ENCODE results near the gene PLCH2.

DNA sequence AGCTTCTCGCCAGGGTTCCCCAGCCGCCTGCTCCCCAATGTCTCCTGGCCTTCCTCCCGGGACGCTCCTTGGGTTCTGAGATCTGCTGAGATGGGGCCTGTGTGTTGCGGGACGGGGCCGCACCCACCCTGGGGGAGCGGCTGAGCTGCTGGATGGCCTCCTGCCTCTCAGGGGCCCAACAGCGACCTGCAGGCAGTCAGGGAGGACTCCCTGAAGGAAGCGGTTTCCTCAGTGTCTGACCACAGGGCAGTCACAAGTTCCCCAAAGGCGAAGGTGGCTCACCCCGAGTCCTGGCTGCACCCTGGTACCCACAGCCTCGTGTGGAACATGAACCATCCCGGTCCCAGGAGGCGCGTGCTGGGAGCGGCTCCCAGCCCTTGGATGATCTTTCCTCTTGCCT, 18.6 kb upstream of the PLCH2 start:
- TF ChIP-seq, protein P1, sequence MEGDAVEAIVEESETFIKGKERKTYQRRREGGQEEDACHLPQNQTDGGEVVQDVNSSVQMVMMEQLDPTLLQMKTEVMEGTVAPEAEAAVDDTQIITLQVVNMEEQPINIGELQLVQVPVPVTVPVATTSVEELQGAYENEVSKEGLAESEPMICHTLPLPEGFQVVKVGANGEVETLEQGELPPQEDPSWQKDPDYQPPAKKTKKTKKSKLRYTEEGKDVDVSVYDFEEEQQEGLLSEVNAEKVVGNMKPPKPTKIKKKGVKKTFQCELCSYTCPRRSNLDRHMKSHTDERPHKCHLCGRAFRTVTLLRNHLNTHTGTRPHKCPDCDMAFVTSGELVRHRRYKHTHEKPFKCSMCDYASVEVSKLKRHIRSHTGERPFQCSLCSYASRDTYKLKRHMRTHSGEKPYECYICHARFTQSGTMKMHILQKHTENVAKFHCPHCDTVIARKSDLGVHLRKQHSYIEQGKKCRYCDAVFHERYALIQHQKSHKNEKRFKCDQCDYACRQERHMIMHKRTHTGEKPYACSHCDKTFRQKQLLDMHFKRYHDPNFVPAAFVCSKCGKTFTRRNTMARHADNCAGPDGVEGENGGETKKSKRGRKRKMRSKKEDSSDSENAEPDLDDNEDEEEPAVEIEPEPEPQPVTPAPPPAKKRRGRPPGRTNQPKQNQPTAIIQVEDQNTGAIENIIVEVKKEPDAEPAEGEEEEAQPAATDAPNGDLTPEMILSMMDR (IDR thresholded peaks at IDR 0.05; ENCODE audit: poor library complexity, severe bottlenecking), result no peak
- TF ChIP-seq EP300 (conservative IDR thresholded peaks at IDR 0.05; ENCODE audit: poor library complexity, severe bottlenecking) (no peak), RAD21 (conservative IDR thresholded peaks at IDR 0.05) (no peak), POLR2AphosphoS5 (IDR thresholded peaks at IDR 0.05) (no peak)
